D721Med (cell line): ENCODE data around the gene HES3.

Experiments
- DNase-seq: peaks from one replicate; pipeline ENCODE4 v3.0.0; 2011; ENCODE audit warnings: low spot score; ENCODE audit not compliant: insufficient read length
- FAIRE-seq: peaks from 2 replicates; lab custom pipeline; 2011; peaks lifted over from hg19 to GRCh38; lab: Jason Lieb, UNC
- TF ChIP-seq, protein P1 (sequence below): IDR thresholded peaks from 2 replicates; pipeline ENCODE4 v1.5.1; 2012; ENCODE audit warnings: mild to moderate bottlenecking, control low read depth; ENCODE audit not compliant: insufficient read depth; ENCODE audit errors: missing control alignments

The HES3 gene

DNA sequence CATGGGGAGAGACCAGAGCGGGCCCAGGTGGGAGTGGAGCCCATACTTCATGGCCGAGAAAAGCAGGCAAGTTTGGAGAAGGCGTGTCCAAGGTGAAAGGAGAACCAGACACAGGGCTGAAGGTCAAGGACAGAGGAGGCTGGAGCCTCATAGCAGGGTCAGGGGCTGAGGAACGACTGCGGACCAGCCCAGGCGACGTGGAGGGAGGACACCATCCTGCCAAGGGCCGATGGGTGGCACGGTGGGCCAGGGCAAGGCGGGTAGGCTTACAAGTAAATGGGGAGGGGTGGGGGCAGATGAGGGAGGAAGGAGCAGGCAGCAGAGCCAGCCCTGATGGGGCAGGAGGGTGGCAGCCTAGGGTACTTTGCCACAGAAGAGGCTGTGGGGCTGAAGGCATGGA lies 35.1 kb downstream of the HES3 start:
- DNase-seq (no peak), FAIRE-seq (no peak)
- TF ChIP-seq, protein P1, sequence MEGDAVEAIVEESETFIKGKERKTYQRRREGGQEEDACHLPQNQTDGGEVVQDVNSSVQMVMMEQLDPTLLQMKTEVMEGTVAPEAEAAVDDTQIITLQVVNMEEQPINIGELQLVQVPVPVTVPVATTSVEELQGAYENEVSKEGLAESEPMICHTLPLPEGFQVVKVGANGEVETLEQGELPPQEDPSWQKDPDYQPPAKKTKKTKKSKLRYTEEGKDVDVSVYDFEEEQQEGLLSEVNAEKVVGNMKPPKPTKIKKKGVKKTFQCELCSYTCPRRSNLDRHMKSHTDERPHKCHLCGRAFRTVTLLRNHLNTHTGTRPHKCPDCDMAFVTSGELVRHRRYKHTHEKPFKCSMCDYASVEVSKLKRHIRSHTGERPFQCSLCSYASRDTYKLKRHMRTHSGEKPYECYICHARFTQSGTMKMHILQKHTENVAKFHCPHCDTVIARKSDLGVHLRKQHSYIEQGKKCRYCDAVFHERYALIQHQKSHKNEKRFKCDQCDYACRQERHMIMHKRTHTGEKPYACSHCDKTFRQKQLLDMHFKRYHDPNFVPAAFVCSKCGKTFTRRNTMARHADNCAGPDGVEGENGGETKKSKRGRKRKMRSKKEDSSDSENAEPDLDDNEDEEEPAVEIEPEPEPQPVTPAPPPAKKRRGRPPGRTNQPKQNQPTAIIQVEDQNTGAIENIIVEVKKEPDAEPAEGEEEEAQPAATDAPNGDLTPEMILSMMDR = no peak

DNA sequence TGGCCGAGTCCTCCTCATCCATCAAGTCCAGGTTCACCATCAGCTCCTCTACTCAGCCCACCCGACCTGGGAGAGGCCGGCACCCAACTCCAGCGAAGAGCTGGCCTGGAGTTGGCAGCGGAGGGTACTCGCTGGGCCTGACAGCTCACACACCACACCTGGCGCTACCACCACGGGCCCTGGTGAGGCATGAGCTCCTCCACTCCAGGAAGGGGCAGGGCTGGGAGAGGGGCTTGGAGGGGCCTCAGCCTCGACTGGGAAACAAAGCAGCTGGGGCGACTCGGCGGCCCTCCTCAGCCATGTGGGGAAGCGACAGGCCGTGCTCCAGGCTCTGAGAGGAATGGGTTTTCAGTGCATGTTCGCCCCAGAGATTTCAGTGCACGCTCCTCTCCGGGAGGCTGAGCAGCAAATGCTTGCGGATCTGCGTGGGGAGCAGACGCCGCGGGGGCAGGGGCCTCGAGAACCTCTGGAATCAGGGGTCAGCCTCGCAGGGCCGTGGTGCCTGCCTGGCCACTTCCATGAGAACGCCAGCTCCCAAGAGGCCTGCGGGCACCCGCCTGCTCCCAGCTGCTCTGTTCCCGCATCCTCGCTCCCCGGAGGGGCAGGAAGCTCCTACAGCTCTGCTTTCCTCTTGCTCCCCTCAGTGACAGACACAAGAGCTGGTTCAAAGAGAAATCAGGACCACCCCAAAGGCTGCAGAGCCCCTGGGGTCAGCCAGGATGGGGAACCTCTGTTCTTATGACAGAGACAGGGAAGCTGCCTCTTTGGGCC lies 35.8 kb downstream of the HES3 start:
- DNase-seq (no peak), FAIRE-seq (no peak)
- TF ChIP-seq, protein P1 = no peak

DNA sequence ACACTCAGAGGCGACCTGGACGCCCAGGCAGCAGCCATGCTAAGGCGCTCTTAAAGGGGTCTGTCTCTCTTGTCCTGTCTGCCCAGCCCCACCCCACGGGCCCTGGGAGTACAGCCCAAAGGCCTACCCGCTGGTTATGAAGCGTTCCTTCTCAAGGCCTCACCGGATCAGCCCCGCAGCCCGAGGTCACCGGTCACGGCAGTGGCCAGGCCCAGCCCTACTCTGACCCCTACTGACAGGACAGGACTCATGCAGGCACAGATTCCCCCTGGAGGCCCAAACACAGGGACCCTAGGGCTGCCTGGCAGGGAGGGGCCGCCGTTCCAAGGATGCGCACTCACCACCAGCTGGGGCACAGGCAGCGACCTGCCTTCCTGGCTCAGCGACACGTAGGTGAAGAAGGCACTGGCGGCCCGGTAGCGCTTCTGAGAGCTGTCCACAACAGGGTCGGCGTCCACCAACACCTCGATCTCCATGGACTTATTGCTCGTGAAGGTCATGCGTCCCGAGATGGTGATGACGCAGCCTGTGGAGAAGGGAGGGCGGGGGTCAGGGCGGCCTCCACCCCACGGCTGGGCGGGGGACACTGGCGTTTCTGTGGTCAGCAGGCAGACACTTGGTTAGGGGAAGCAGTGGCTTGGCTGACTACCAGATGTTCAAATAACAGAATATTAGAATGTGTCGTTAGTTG lies 36.9 kb downstream of the HES3 start:
- no peak for FAIRE-seq
- no peak for DNase-seq

DNA sequence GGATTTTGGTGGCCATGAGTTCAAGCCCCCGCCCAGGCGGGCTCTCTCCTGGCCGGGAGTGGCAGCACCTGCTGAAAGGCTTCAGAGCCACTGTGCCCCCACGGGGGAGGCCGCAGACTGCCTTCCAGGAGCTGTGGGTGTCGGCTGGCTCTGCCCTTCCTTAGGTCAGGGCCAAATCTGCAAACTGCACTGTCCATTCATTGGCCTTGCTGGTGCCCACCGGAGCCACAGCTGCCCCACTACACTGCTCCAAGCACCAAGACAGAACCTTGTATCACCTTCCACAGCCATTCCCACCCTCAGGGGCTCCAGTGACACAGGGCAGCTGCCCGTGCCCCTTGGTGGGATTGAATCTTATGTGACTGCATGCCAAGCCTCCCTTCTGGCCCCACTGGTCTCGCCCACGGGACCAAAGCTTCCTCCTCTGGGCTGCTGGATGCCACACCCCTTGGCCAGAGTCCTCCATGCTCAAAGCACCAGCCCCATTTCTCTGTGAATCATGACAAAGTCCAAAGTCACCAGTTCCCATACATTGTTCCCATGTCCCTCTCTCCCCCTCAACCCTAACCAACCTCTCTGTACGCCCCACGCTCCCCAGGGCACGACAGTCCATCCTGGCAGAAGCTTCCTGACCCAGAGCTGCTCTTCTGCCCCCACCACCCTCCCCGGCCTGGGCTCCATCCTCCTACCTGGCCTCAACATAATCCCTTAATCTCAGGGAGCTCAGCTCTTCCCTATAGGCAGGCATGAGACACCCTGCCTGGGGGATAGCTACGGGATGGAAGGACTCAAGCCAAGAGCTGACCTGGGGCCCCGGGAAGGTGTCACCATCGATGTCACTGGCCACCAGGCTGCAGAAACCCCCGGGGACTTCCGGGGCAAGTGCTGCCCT lies 37.8 kb downstream of the HES3 start:
- TF ChIP-seq, protein P1 = no peak
- DNase-seq (peak; percentile 70), FAIRE-seq (no peak)

More for the DNA sequence above, 36.9 kb downstream of the HES3 start:
- TF ChIP-seq, protein P1 = no peak

DNA sequence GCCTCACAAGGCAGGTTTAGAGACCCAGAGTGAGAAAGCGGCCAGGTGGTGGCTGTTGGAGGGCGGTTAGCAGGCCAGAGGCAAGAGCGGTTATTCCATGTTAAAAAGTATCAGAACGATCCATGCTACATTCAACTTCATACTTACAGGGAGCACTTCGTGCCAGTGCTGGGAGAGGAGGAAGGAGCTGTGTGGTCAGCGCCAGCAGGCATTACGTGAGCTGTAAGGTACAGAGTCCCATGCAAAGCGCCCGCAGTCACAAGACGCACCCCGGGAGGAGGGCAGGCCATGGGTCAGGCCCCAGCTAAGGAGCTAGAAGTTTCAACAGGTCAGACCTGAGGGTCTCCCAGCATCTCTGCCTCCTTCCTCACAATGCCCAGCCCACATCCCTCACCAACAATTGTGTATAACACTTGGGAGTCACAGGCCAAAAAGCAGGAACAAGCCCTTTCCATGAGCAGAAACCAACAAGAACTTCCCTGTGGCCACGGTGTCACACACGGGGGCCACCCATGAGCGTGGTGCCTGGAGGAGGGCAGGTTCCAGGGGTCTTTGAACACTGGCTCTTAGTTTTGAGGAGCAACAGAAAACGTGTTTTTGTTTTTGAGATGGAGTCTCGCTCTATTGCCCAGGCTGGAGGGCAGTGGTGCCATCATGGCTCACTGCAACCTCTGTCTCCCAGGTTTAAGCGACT lies 38.7 kb downstream of the HES3 start:
- DNase-seq (no peak), FAIRE-seq (no peak)
- TF ChIP-seq, protein P1 = no peak

DNA sequence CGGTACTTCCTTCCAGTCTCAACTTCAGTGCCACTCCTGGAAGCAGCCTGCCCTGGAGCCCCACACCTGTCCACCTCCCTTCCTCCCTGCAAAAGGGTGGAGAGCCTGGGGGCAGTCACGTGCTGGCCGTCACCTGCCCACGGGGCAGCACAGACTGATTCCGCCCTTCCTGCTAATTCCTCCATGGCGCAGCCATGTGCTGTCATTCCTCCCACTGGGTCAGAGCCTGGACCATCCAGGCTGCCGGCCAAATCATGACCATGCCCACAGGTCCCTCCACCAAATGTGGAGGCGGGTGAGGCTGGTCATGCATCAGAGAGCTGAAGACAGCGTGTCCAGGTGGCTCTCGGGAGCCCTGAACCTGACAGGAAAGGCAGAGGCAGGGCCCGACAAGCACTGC lies 41.4 kb downstream of the HES3 start:
- no peak for DNase-seq
- no peak for FAIRE-seq
- TF ChIP-seq, protein P1 = no peak
